Measurements from ENCODE around the gene CD209.

CD209 gene

DNA sequence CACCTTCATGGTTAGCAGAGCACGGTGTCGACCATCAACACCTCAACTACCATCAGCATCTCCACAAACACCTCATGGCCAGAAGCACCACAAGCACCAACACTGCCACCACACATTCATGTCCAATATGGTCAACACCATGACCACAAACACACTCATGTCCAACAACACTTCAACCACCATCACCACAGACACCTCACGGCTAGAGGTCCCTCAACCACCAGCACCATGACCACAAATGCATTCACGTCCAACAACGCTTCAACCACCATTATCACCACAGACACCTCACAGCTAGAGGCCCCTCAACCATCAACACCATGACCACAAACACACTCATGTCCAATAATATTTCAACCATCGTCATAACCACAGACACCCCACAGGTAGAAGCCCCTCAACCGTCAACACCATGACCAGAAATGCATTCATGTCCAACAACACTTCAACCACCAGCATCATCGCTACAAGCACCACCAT is 56.5 kb downstream of the CD209 start:
- TF ChIP-seq, protein P1, sequence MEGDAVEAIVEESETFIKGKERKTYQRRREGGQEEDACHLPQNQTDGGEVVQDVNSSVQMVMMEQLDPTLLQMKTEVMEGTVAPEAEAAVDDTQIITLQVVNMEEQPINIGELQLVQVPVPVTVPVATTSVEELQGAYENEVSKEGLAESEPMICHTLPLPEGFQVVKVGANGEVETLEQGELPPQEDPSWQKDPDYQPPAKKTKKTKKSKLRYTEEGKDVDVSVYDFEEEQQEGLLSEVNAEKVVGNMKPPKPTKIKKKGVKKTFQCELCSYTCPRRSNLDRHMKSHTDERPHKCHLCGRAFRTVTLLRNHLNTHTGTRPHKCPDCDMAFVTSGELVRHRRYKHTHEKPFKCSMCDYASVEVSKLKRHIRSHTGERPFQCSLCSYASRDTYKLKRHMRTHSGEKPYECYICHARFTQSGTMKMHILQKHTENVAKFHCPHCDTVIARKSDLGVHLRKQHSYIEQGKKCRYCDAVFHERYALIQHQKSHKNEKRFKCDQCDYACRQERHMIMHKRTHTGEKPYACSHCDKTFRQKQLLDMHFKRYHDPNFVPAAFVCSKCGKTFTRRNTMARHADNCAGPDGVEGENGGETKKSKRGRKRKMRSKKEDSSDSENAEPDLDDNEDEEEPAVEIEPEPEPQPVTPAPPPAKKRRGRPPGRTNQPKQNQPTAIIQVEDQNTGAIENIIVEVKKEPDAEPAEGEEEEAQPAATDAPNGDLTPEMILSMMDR (IDR thresholded peaks at IDR 0.05; ENCODE audit: insufficient read depth, low read length, poor library complexity, severe bottlenecking): no peak
- Histone ChIP-seq H3K27me3 (replicated peaks; ENCODE audit: control insufficient read depth, insufficient read depth, low read length) (no peaks in the 10 kb centered on the region), H3K36me3 (ENCODE audit: control insufficient read depth, insufficient read depth, low read length) (peaks cover 55% of the 10 kb centered on the region), H3K4me3 (replicated peaks; ENCODE audit: low read depth, low read length) (no peak overlapping the region)
- no peak for DNase-seq (ENCODE audit: extremely low read depth, insufficient read length)
